ENCODE results near the gene PPM1H.
A peak's percentile ranks its signal among the peaks of the same experiment; 100 is the strongest.

PPM1H gene

GRCh38 chr12:62691309-62691708 lies 243.6 kb downstream of the PPM1H start:
- no peak for TF ChIP-seq CTCF (IDR thresholded peaks at IDR 0.05; ENCODE audit: low read depth, low read length)
- no peak for DNase-seq (ENCODE audit: extremely low read depth, low read depth)

- TF ChIP-seq CTCF (IDR thresholded peaks at IDR 0.05; ENCODE audit: low read depth, low read length): no peak
- DNase-seq (ENCODE audit: extremely low read depth, low read depth): no peak
Observed at GRCh38 chr12:62689042-62689839, 245.7 kb downstream of the PPM1H start.

- TF ChIP-seq CTCF (IDR thresholded peaks at IDR 0.05; ENCODE audit: low read depth, low read length): no peak
- no peak for DNase-seq (ENCODE audit: extremely low read depth, low read depth)
Observed at GRCh38 chr12:62686938-62687337, 248.0 kb downstream of the PPM1H start.

- peak; percentile 83 for DNase-seq (ENCODE audit: extremely low read depth, low read depth)
- no peak for TF ChIP-seq CTCF (IDR thresholded peaks at IDR 0.05; ENCODE audit: low read depth, low read length)
Observed at GRCh38 chr12:62684570-62685295, 250.2 kb downstream of the PPM1H start.

GRCh38 chr12:62683776-62684569 lies 251.0 kb downstream of the PPM1H start:
- peak; percentile 71 for DNase-seq (ENCODE audit: extremely low read depth, low read depth)
- TF ChIP-seq CTCF (IDR thresholded peaks at IDR 0.05; ENCODE audit: low read depth, low read length): no peak

GRCh38 chr12:62681306-62681705 lies 253.6 kb downstream of the PPM1H start:
- TF ChIP-seq CTCF (IDR thresholded peaks at IDR 0.05; ENCODE audit: low read depth, low read length): no peak
- no peak for DNase-seq (ENCODE audit: extremely low read depth, low read depth)

Data from AG09319 (cell line).